Erythroblast (primary cell): ENCODE measurements around the gene GLB1L.

Experiments used
- GATA1 ChIP-seq: IDR thresholded peaks from 2 replicates; pipeline ENCODE4 v1.6.1; 2011; ENCODE audit warnings: low read depth, mild to moderate bottlenecking, control low read depth, low read length, moderate library complexity
- POLR2A ChIP-seq: IDR thresholded peaks from 2 replicates; pipeline ENCODE4 v1.6.1; 2011; ENCODE audit warnings: mild to moderate bottlenecking, low read length

GRCh38 chr2:219252900-219253752 lies 7.9 kb upstream of the GLB1L start, which contains the start of gene TUBA4B:
- no peak for TF ChIP-seq POLR2A
- TF ChIP-seq GATA1: no peak
